ENCODE data around the gene ZSWIM3. TPM values are rescaled to one million over a fixed set of nuclear protein-coding genes. Genes with fewer than 3 reads are reported as not detected.

The ZSWIM3 gene
- total RNA-seq, 1 experiment from 2014 or later: 1.4 TPM

- TF ChIP-seq, protein P1, sequence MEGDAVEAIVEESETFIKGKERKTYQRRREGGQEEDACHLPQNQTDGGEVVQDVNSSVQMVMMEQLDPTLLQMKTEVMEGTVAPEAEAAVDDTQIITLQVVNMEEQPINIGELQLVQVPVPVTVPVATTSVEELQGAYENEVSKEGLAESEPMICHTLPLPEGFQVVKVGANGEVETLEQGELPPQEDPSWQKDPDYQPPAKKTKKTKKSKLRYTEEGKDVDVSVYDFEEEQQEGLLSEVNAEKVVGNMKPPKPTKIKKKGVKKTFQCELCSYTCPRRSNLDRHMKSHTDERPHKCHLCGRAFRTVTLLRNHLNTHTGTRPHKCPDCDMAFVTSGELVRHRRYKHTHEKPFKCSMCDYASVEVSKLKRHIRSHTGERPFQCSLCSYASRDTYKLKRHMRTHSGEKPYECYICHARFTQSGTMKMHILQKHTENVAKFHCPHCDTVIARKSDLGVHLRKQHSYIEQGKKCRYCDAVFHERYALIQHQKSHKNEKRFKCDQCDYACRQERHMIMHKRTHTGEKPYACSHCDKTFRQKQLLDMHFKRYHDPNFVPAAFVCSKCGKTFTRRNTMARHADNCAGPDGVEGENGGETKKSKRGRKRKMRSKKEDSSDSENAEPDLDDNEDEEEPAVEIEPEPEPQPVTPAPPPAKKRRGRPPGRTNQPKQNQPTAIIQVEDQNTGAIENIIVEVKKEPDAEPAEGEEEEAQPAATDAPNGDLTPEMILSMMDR (IDR thresholded peaks at IDR 0.05; ENCODE audit: unreplicated experiment): no peak
- POLR2A ChIA-PET: interaction anchor here (5.0 to 6.0 kb wide), 2 partner anchors 32 to 46 kb away, joined by 24 to 58 read pairs; partner anchors contain the start of genes ACOT8, PCIF1 and ZSWIM3
- no peak overlapping the region for H3K27ac Mint-ChIP-seq (ENCODE audit: low read depth, unreplicated experiment)
- H3K9me3 Mint-ChIP-seq (ENCODE audit: unreplicated experiment): no peaks in the 10 kb centered on the region
- H3K4me1 Mint-ChIP-seq (ENCODE audit: insufficient read depth, unreplicated experiment): peaks cover 12% of the 10 kb centered on the region
- H3K27me3 Mint-ChIP-seq (ENCODE audit: insufficient read depth, unreplicated experiment): no peaks in the 10 kb centered on the region
- H3K36me3 Mint-ChIP-seq (ENCODE audit: insufficient read depth, unreplicated experiment): peaks cover 11% of the 10 kb centered on the region
- CTCF ChIA-PET: interaction anchor here (0.8 to 6.0 kb wide), 2 partner anchors 26 to 89 kb away, joined by 3 to 22 read pairs; no protein-coding TSS in a partner anchor
- DNase-seq (ENCODE audit: unreplicated experiment): no peak
- intact Hi-C loops (cut with micrococcal nuclease): loop anchor here (10.0 kb wide), 1 partner anchor 54 kb away; the partner anchor contains the start of gene SNX21
- H3K4me3 Mint-ChIP-seq (ENCODE audit: unreplicated experiment): no peak overlapping the region
- BruUV-seq (replicated peaks): no TSS peak
These were observed 31.3 kb downstream of the ZSWIM3 start for GRCh38 chr20:45888681-45889080.

DNA sequence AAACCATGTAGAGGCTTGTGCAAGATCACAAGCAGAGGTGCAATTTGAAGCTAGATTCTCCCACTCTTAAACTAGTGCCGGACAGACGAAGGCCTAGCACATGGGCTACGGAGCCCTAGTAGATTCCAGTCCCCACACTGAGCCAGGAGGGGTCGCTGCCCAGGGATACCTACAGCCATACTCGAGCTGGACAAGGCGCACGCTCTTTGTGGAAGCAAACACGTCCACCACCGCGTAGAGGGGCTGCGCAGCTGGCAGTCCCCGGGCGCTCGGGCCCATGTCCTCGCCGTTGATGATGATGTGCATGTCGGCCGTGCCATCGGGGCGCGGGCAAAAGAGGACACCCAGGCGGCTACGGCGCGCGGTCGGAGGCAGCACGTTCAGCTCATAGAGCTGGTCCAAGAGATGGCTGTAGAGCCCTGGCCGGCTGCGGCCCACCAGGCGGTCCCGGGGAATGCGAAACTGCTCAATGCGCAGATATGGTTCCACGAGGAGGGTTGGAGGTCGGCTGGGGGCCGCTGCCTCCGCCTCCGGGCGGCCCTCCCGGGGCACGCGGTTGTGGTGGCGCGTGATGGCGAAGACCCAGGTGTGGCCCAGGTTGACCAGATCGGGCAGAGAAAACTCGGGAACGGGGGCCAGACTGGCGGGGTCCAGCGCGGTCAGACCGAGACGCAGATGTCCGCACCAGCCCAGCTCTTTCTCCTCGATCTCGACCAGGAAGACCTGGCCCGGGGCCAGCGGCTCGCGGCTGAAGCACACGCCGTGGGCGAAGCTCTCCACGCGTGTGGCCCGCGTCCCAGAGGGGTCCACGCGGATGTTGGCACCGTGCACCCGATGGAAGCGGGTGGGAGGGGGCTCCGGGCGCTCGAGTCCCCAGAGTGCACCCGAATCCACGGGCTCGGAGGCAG is 32.9 kb downstream of the ZSWIM3 start:
- POLR2A ChIA-PET: interaction anchor here (0.6 to 6.3 kb wide), 17 partner anchors 8 to 111 kb away, joined by 3 to 74 read pairs (median 6); partner anchors contain the start of genes ACOT8, DNTTIP1, PCIF1 and WFDC3
- Mint-ChIP-seq H3K4me3 (ENCODE audit: unreplicated experiment) (peak overlapping the region; percentile 95), H3K36me3 (ENCODE audit: insufficient read depth, unreplicated experiment) (peaks cover 10% of the 10 kb centered on the region), H3K27ac (ENCODE audit: low read depth, unreplicated experiment) (peak overlapping the region; percentile 86), H3K4me1 (ENCODE audit: insufficient read depth, unreplicated experiment) (peaks cover 6% of the 10 kb centered on the region), H3K9me3 (ENCODE audit: unreplicated experiment) (no peaks in the 10 kb centered on the region), H3K27me3 (ENCODE audit: insufficient read depth, unreplicated experiment) (no peaks in the 10 kb centered on the region)
- DNase-seq (ENCODE audit: unreplicated experiment): no peak
- TF ChIP-seq, protein P1 (IDR thresholded peaks at IDR 0.05; ENCODE audit: unreplicated experiment): no peak
- BruUV-seq (replicated peaks): TSS peak; percentile 21
- intact Hi-C loops (cut with micrococcal nuclease): no loop called here
- CTCF ChIA-PET: interaction anchor here (0.6 to 6.0 kb wide), 9 partner anchors 9 to 715 kb away, joined by 3 to 22 read pairs (median 3); partner anchors contain the start of gene ZSWIM1

DNA sequence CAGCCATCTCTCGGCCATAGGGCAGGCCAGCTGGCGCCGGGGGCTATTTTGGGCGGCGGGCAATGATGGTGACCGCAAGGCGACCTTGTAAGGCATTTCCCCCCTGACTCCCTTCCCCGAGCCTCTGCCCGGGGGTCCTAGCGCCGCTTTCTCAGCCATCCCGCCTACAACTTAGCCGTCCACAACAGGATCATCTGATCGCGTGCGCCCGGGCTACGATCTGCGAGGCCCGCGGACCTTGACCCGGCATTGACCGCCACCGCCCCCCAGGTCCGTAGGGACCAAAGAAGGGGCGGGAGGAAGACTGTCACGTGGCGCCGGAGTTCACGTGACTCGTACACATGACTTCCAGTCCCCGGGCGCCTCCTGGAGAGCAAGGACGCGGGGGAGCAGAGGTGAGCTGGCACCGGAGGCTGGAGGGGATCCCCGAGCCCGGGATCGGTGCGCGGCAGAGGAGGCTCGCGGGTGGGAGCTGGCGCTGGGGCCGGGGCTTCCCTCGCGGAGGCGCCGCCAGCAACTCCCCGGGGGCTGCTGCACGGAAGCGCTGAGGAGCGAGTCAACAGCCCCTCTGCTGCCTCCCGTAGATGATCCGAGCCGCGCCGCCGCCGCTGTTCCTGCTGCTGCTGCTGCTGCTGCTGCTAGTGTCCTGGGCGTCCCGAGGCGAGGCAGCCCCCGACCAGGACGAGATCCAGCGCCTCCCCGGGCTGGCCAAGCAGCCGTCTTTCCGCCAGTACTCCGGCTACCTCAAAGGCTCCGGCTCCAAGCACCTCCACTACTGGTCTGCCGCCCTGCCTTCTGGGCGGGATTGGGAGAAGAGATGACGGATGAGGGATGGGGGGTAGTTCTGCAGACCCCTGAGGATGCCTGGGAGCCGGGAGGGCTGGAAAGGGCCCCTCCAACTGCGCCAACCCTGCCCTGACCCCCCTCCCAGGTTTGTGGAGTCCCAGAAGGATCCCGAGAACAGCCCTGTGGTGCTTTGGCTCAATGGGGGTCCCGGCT is 33.9 kb downstream of the ZSWIM3 start, which contains the start of the genes CTSA and NEURL2:
Gene CTSA, plus strand, starts transcription at position 351 of the 999 bp plus-strand sequence. Its CDS starts 234 bp downstream, at position 585.
Gene NEURL2, minus strand, starts transcription at position 224 of the 999 bp plus-strand sequence. Its CDS starts 217 bp downstream, at position 7.
- BruUV-seq (replicated peaks): TSS peak; percentile 28
- H3K9me3 Mint-ChIP-seq (ENCODE audit: unreplicated experiment): no peaks in the 10 kb centered on the region
- peaks cover 8% of the 10 kb centered on the region for H3K36me3 Mint-ChIP-seq (ENCODE audit: insufficient read depth, unreplicated experiment)
- H3K4me3 Mint-ChIP-seq (ENCODE audit: unreplicated experiment): peak within 1 kb of the TSS; percentile 95
- H3K27ac Mint-ChIP-seq (ENCODE audit: low read depth, unreplicated experiment): peak within 1 kb of the TSS; percentile 86
- ChIA-PET POLR2A (interaction anchor here (0.6 to 6.3 kb wide), 17 partner anchors 9 to 475 kb away, joined by 3 to 74 read pairs (median 6); partner anchors contain the start of genes ACOT8, DNTTIP1, PCIF1 and PIGT), CTCF (interaction anchor here (0.6 to 6.0 kb wide), 12 partner anchors 10 to 716 kb away, joined by 3 to 22 read pairs (median 4); partner anchors contain the start of gene ZSWIM1)
- TF ChIP-seq, protein P1 (IDR thresholded peaks at IDR 0.05; ENCODE audit: unreplicated experiment): no peak
- DNase-seq (ENCODE audit: unreplicated experiment): peak; percentile 89
- peaks cover 6% of the 10 kb centered on the region for H3K4me1 Mint-ChIP-seq (ENCODE audit: insufficient read depth, unreplicated experiment)
- intact Hi-C loops (cut with micrococcal nuclease): no loop called here
- no peaks in the 10 kb centered on the region for H3K27me3 Mint-ChIP-seq (ENCODE audit: insufficient read depth, unreplicated experiment)
